ENCODE data around the gene IL1RAP.

The IL1RAP gene

DNA sequence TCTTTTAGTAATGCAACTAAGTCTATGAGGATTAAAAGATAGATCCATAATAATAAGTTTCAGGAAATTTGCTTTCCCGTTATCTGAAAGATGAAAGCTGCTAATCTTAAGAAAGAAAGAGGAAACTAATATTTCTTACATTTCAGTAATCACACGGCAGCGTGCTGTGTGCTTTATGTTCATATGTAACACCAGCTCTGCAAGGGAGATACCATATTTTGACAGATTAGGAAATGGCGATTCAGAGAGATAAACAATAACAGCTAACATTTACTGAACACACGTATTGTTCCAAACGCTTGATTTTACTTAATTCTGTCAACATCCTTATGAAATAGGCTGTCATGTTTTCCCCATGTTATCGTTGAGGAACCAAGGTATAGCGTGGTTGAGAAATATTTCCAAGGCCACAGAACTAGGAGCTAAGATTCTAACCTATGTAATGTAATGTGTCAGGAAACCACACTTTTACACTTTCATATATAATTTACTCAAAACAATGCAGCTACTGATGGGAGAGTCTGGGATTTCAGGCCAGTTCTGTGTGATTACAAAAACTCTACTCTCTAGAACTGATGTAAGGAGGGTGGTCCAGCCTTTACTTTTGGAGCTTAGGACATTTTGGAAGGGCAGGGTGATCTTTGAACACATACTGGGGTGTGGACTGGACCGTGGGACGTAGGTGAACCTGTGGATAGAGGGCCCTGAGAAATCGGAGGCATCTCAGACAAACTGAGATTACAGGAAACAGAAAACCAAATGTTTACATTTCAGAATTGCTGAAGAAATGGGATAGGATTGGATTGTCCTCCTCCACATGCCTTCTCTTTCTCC, 100.6 kb downstream of the IL1RAP start:
- no peak overlapping the region for H3K4me3 ChIP-seq (ENCODE audit: low read depth, low read length)
- TF ChIP-seq, protein P1, sequence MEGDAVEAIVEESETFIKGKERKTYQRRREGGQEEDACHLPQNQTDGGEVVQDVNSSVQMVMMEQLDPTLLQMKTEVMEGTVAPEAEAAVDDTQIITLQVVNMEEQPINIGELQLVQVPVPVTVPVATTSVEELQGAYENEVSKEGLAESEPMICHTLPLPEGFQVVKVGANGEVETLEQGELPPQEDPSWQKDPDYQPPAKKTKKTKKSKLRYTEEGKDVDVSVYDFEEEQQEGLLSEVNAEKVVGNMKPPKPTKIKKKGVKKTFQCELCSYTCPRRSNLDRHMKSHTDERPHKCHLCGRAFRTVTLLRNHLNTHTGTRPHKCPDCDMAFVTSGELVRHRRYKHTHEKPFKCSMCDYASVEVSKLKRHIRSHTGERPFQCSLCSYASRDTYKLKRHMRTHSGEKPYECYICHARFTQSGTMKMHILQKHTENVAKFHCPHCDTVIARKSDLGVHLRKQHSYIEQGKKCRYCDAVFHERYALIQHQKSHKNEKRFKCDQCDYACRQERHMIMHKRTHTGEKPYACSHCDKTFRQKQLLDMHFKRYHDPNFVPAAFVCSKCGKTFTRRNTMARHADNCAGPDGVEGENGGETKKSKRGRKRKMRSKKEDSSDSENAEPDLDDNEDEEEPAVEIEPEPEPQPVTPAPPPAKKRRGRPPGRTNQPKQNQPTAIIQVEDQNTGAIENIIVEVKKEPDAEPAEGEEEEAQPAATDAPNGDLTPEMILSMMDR (IDR thresholded peaks at IDR 0.05; ENCODE audit: low read depth, low read length): no peak

DNA sequence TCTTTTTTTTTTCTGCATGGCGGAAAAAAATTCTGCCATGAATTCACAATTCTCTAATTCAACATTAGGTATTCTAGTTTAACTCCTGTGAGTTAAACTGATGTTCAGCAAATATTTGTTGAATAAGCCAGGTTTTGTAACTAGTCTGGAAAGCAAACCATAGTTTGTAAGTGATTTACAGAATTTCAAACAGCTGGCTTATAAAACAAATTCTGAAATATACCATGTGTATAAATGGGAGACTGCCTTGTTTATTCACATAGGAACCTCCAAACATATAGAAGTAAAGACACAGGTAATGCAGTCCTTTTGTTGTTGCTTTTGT, 101.1 kb downstream of the IL1RAP start:
- H3K4me3 ChIP-seq (ENCODE audit: low read depth, low read length): no peak overlapping the region
- TF ChIP-seq, protein P1 (IDR thresholded peaks at IDR 0.05; ENCODE audit: low read depth, low read length): no peak

DNA sequence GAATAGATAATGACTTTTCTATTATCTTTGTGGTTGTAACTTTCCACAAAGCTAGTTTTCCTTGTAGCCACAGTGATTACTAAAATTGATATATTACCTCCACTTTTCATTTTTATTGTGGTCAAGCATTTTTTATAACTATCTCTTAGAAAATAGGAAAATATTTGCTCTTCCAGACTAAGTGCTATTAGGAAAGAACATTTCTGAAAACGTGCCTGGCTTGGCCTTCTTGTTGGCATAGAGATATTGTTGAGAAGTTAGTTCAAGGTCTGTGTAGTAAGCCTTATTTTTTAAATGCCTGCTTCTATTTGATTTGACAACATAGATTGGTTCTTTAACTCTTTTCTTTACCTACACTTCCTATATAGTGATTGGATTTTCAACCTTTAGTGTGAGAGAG, 101.7 kb downstream of the IL1RAP start:
- H3K4me3 ChIP-seq (ENCODE audit: low read depth, low read length): no peak overlapping the region
- TF ChIP-seq, protein P1 (IDR thresholded peaks at IDR 0.05; ENCODE audit: low read depth, low read length): no peak

DNA sequence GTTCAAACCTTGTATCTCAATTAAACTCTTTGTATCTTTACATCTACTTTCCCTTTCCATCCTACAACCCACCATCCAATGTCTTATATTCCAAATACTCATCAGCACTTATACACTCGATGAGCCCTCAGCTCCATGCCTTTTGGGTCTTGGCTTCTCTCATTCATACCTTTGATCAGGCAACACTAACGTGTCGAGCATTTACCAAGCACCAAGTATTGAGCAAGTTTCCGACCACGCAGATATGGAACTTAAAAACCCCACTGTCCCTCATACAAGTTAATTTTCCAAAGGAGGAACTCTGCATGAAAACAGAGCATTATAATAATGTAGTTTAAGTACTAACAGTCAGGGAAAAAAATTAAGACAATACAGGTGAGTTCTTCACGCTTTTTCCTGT, 102.8 kb downstream of the IL1RAP start:
- H3K4me3 ChIP-seq (ENCODE audit: low read depth, low read length): no peak overlapping the region
- TF ChIP-seq, protein P1 (IDR thresholded peaks at IDR 0.05; ENCODE audit: low read depth, low read length): no peak

DNA sequence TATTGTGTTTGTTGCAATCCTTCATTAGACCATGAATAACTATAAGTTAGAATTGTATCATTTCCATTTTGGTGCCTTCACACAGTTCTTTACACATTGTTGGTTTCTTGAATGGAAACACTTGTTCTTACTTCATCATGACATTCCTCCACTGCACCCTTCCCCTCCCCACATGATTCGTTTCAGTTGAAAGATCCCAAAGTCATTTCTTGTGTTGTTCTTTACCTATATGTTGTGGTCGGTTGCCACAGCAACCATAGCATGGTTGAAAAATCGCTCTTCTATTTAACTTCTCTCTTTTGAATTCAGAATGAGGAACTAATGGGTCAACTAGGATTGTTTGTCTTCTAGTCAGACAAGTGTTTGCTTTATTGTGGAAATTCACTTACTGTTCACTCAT, 103.3 kb downstream of the IL1RAP start:
- TF ChIP-seq, protein P1 (IDR thresholded peaks at IDR 0.05; ENCODE audit: low read depth, low read length): no peak
- no peak overlapping the region for H3K4me3 ChIP-seq (ENCODE audit: low read depth, low read length)

DNA sequence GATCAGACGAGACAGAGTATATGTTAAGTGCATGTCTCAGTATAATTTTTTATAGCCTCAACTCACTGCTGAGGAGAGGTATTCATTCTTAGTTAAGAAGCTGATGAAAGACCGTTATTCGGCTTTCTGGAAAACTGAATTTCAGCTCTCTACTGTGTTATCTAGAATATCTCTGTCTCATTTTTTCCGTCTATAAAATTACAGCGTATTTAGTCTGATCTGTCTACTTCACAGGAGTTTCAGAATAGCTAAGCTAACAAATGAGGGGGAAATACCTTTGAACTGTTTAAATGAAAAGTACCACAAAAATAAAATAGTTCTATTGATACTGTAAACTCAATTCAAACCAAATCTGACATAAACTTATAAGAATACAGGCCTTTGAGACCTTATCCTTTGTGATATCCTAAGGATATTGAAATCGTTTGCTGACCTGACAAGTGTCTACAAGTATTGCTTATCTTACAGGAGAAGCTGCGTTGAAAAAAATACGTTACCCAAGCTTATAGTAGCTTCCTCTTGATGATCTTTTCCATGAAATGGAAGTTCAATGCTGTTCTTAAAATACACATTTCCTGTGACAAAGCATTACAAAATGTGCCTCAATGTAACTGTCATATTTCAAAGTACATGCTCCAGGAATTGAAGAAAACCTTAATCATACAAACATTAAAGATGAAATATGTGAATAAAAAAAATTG, 104.6 kb downstream of the IL1RAP start:
- TF ChIP-seq, protein P1 (IDR thresholded peaks at IDR 0.05; ENCODE audit: low read depth, low read length): no peak
- no peak overlapping the region for H3K4me3 ChIP-seq (ENCODE audit: low read depth, low read length)

DNA sequence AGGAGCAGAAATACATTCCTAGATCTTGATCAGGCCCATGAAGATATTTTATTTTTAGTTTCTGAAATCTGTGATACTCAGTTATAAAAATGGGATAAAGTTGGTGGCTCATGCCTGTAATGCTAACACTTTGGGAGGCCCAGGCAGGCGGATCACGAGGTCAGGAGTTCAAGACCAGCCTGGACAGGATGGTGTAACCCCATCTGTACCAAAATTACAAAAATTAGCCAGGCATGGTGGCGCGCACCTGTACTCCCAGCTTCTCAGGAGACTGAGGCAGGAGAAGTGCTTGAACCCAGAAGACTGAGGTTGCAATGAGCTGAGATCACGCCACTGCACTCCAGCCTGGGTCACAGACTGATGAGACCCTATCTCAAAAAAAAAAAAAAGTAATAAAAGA, 105.5 kb downstream of the IL1RAP start:
- TF ChIP-seq, protein P1 (IDR thresholded peaks at IDR 0.05; ENCODE audit: low read depth, low read length): no peak
- H3K4me3 ChIP-seq (ENCODE audit: low read depth, low read length): no peak overlapping the region

Data from WI38 (cell line).